GM13977 (cell line): ENCODE results near the gene SRGAP2B.
"Not testable (repeated sequence)": the region's sequence is repeated elsewhere in the genome, so short reads cannot be mapped to it uniquely, and the experiment has no call there.

Source experiments
- DNase-seq: peaks from one replicate; pipeline ENCODE4 v3.0.0; 2012; ENCODE audit warnings: low spot score
- in situ Hi-C: fragments of 300-500 bp; cut with MboI; formaldehyde crosslinking; loops from one replicate; pipeline ENCODE4 v1.12.0; 2022; ENCODE audit warnings: low sequenced_read_pairs, low pct_unique_long_range_greater_than_20kb, mixed read lengths, inconsistent platforms; ENCODE audit not compliant: unreplicated experiment

Gene SRGAP2B

GRCh38 chr1:145055217-145055760, 39.8 kb downstream of the SRGAP2B start:
- in situ Hi-C loops: not testable (repeated sequence)

GRCh38 chr1:145053428-145053827, 41.7 kb downstream of the SRGAP2B start:
- in situ Hi-C loops, DNase-seq: not testable (repeated sequence)

More at GRCh38 chr1:145055217-145055760, 39.8 kb downstream of the SRGAP2B start:
- DNase-seq: not testable (repeated sequence)

GRCh38 chr1:145052019-145052776, 42.9 kb downstream of the SRGAP2B start:
- DNase-seq, in situ Hi-C loops: not testable (repeated sequence)

- DNase-seq, in situ Hi-C loops: not testable (repeated sequence)
These were observed 46.8 kb downstream of the SRGAP2B start for GRCh38 chr1:145048181-145048856.

- in situ Hi-C loops, DNase-seq: not testable (repeated sequence)
These were observed 47.6 kb downstream of the SRGAP2B start for GRCh38 chr1:145047553-145047952.

GRCh38 chr1:145045571-145046273, 49.4 kb downstream of the SRGAP2B start:
- DNase-seq, in situ Hi-C loops: not testable (repeated sequence)

GRCh38 chr1:145041519-145041918, 53.6 kb downstream of the SRGAP2B start:
- DNase-seq, in situ Hi-C loops: not testable (repeated sequence)

- in situ Hi-C loops, DNase-seq: not testable (repeated sequence)
These were observed 59.1 kb downstream of the SRGAP2B start for GRCh38 chr1:145036019-145036418.

- in situ Hi-C loops, DNase-seq: not testable (repeated sequence)
These were observed 61.6 kb downstream of the SRGAP2B start for GRCh38 chr1:145033523-145033922.

GRCh38 chr1:145027251-145027650, 67.9 kb downstream of the SRGAP2B start:
- in situ Hi-C loops, DNase-seq: not testable (repeated sequence)

GRCh38 chr1:145025286-145025685, 69.8 kb downstream of the SRGAP2B start:
- DNase-seq, in situ Hi-C loops: not testable (repeated sequence)

- in situ Hi-C loops, DNase-seq: not testable (repeated sequence)
These were observed 72.9 kb downstream of the SRGAP2B start for GRCh38 chr1:145022259-145022658.

GRCh38 chr1:145021749-145022148, 73.4 kb downstream of the SRGAP2B start:
- in situ Hi-C loops, DNase-seq: not testable (repeated sequence)

- DNase-seq, in situ Hi-C loops: not testable (repeated sequence)
These were observed 75.4 kb downstream of the SRGAP2B start for GRCh38 chr1:145019709-145020108.

GRCh38 chr1:145017725-145018124, 77.4 kb downstream of the SRGAP2B start:
- DNase-seq, in situ Hi-C loops: not testable (repeated sequence)

GRCh38 chr1:145016492-145016862, 78.7 kb downstream of the SRGAP2B start:
- DNase-seq, in situ Hi-C loops: not testable (repeated sequence)

- in situ Hi-C loops, DNase-seq: not testable (repeated sequence)
These were observed 79.2 kb downstream of the SRGAP2B start for GRCh38 chr1:145015744-145016491.
